ENCODE measurements around the gene PGD.

DNA sequence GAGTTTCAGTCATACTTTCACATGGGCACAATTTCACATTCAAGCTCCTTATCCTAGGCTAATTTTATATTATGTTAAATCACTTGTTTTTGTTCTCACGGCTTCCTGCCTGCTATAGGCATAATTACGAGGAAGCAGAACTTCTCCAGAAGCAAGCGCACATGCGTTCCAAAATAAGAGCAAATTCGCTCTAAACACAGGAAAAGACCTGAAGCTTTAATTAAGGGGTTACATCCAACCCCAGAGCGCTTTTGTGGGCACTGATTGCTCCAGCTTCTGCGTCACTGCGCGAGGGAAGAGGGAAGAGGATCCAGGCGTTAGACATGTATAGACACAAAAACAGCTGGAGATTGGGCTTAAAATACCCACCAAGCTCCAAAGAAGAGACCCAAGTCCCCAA is 50.9 kb downstream of the PGD start, which contains the start of gene CORT:
- no peak for TF ChIP-seq POLR2AphosphoS5 (IDR thresholded peaks at IDR 0.05; ENCODE audit: insufficient read depth in 1 of 2, low read depth in 1 of 2)
- TF ChIP-seq POLR2A (IDR thresholded peaks at IDR 0.05) = no peak

All from vagina (tissue), 2 donors.